GM10847 (cell line): ENCODE results near the gene CD2AP.

Experiments used
- POLR2A ChIP-seq: IDR thresholded peaks from 2 replicates; pipeline ENCODE4 v1.6.1; 2011; ENCODE audit not compliant: insufficient read length; ENCODE audit errors: extremely low read depth

CD2AP gene

DNA sequence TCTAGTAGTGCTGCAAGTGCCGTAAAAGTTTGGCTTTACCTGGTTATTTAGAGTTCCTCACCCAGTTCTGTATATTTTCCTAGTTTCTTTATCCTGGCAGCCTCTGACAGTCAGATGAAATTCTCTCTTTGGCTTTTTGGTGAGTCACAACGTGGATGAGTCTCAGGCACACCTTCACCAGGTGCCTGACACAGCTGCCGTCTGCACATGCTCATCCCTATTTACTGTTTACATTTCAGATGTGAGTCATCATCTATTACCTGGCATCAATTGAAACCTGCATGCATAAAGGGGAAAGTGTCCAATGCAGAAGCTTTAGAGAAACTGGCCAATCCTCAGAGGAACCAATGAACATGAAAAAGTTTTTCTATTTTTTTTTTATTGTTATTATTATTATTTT lies 187.5 kb downstream of the CD2AP start:
- no peak for TF ChIP-seq POLR2A

DNA sequence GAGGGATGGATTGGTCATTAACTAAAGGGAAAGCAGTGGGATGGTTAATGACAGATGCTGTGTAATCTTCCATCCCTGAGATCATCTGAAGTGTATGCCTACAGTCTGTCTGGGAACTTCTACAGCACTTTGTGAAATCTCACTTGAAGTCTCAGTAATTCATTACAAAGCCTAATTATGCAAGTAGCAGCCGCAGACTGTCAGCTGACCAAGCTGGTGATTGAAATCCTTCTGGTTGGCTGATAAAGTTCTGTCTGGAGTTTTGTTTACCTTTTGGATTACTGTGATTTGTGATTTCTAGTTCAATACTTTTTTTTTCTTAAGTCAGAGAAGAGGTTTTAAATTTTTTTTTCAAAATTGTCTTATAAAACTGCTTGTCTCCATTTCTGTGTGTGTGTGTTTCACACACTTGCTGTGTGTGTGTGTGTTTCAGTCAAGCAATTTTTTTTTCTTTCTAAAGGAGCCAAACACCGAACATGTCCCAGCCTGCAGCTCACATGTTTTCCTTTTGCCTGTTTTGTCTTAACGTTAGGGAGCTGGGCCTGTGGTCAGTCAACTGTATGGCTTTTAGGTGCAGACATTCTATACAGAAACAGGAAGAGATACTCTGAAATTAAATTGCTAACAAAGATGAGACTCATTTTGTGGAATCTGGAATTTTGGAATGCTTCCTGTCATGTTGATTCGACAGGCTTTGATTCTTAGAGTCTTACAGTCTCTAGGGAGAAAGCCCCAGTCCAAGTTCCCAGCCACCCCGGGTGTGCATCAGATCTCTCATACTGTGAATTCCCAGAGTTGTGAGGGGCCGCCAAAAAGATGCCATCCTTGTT lies 192.3 kb downstream of the CD2AP start:
- no peak for TF ChIP-seq POLR2A

DNA sequence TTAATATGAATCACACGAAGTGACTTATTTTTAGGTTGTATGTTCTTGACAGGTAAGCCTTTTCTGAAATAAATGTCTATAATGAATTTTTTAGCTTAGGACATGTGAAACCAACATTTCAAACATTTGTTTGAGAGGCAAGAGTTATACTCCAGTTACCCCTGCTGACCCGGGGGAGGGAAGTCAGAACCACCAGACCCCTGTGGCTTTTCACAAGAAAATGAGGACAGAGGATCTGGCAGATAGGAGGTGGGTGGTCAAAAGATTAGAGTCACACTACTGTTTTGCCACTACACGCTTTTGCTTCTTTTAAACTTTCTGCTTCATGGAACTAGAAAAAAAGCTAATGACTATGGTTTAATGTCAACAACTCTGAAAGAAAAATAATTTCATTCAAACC lies 193.3 kb downstream of the CD2AP start:
- no peak for TF ChIP-seq POLR2A

DNA sequence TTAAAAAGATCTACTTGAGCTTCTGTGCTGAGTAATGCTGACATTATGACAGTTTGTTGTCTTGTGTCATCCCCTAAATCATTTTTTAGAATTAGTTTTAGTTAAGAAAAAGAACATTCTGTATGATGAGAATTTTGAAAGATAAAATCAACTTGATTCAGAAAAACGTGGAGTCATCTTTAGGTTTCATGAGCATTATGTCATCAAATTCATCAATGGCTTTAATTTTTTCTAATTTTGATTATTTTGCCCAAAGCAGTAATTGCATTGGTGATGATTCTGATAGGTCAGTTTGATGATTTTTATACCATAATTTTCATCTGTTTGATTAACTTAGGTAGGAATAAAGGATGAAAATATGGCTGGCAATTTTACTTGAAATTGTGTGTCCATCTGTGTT lies 194.2 kb downstream of the CD2AP start:
- no peak for TF ChIP-seq POLR2A

DNA sequence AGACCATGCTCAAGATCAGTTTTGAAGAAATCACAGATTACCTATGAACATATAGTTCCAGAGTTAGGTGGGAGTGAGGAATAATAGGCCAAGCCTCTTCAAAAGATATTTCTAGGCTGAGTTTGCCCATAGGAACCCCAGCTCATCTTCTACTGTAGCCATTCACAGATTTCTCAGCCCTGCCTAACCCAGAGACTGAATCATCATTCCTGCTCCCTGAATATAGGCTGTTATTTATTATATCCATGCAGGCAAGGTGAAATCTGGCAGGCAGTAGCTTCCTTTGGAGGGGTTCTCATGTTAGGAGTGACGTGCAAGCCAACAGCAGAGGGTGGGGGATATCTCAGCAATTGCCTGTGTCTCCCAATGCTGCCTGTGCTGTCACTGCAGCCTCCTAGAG lies 195.2 kb downstream of the CD2AP start:
- TF ChIP-seq POLR2A: no peak

DNA sequence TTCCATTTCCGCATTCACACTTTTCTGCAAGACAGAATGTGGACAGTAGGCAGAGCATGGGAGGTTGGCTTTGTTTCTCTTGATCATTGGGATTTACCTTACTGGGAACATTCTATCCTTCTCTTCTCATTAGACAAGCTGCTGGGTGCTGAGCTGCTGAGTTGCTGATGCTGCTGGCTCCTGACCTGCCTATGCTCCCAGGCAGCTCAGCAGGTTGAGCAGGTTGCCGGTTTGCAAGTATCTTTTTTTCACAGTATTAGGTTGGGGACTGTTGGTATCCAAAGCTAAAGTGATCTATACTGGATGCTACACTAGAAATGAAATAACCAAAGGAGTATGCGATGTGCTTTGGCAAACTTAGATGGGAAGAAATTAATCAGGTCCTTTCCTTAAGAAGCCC lies 197.1 kb downstream of the CD2AP start:
- TF ChIP-seq POLR2A: no peak
